GM23338 (cell line): ENCODE data around the gene MIER2. TPM values are rescaled to one million over a fixed set of nuclear protein-coding genes. Genes with fewer than 3 reads are reported as not detected.

Experiments used
- ATAC-seq: fragments of 200-7000 bp; cut with Tn5 transposase; 3 replicates; pipeline ENCODE4 v1.9.1; 2020
- DNase-seq: peaks from one replicate; pipeline ENCODE4 v3.0.0-alpha.2; 2015; ENCODE audit warnings: low spot score
- H2AFZ ChIP-seq: fragments of 200-600 bp; sonication (generic); 2 replicates; pipeline ENCODE4 v1.8.0; 2016; ENCODE audit warnings: antibody characterized with exemption, mild to moderate bottlenecking, moderate library complexity
- H3F3A ChIP-seq: fragments of 200-600 bp; sonication (generic); replicated peaks from 2 replicates; pipeline ENCODE4 v1.8.0; 2017; ENCODE audit warnings: antibody characterized with exemption, mixed run types, low read depth
- H3K27ac ChIP-seq: fragments of 200-600 bp; sonication (generic); 2 replicates; pipeline ENCODE4 v1.6.1; 2016; ENCODE audit warnings: low read depth
- H3K27me3 ChIP-seq: fragments of 200-600 bp; sonication (generic); 2 replicates; pipeline ENCODE4 v1.8.0; 2016; ENCODE audit warnings: mild to moderate bottlenecking, mixed run types, moderate library complexity; ENCODE audit not compliant: insufficient read depth
- H3K36me3 ChIP-seq: fragments of 200-600 bp; sonication (generic); 2 replicates; pipeline ENCODE4 v1.8.0; 2016; ENCODE audit warnings: mild to moderate bottlenecking; ENCODE audit not compliant: insufficient read depth
- H3K4me1 ChIP-seq: fragments of 200-600 bp; sonication (generic); 2 replicates; pipeline ENCODE4 v1.8.0; 2016; ENCODE audit warnings: mild to moderate bottlenecking, moderate library complexity; ENCODE audit not compliant: insufficient read depth
- H3K4me2 ChIP-seq: fragments of 200-600 bp; sonication (generic); 2 replicates; pipeline ENCODE4 v1.7.1; 2017; ENCODE audit warnings: mixed run types
- H3K4me3 ChIP-seq: fragments of 200-600 bp; sonication (generic); 2 replicates; pipeline ENCODE4 v1.6.1; 2016; ENCODE audit warnings: mixed run types
- H3K79me2 ChIP-seq: fragments of 200-600 bp; sonication (generic); replicated peaks from 2 replicates; pipeline ENCODE4 v1.8.0; 2017; ENCODE audit warnings: mild to moderate bottlenecking; ENCODE audit not compliant: insufficient read depth
- H3K9me2 ChIP-seq: fragments of 200-600 bp; sonication (generic); 2 replicates; pipeline ENCODE4 v1.8.0; 2017; ENCODE audit not compliant: insufficient read depth
- H4K20me1 ChIP-seq: fragments of 200-600 bp; sonication (generic); replicated peaks from 2 replicates; pipeline ENCODE4 v1.8.0; 2017; ENCODE audit warnings: mild to moderate bottlenecking; ENCODE audit not compliant: insufficient read depth
- H3K27ac Mint-ChIP-seq: 2 replicates; pipeline ENCODE4 v1.8.0; 2020; ENCODE audit warnings: inconsistent platforms, mild to moderate bottlenecking, moderate library complexity, mixed read lengths
- H3K27me3 Mint-ChIP-seq: 3 replicates; pipeline ENCODE4 v1.8.0; 2022; ENCODE audit warnings: low read depth, mild to moderate bottlenecking, moderate library complexity, mixed read lengths, inconsistent platforms; ENCODE audit not compliant: insufficient read depth, poor library complexity
- H3K36me3 Mint-ChIP-seq: 3 replicates; pipeline ENCODE4 v1.8.0; 2021; ENCODE audit warnings: low read depth, mild to moderate bottlenecking, inconsistent platforms, moderate library complexity, mixed read lengths
- H3K4me1 Mint-ChIP-seq: 3 replicates; pipeline ENCODE4 v1.8.0; 2020; ENCODE audit warnings: mild to moderate bottlenecking, inconsistent platforms, mixed read lengths
- H3K4me3 Mint-ChIP-seq: 3 replicates; pipeline ENCODE4 v1.8.0; 2021; ENCODE audit warnings: moderate library complexity, mild to moderate bottlenecking, inconsistent platforms, mixed read lengths
- H3K9me3 Mint-ChIP-seq: 3 replicates; pipeline ENCODE4 v1.8.0; 2020; ENCODE audit warnings: moderate library complexity, mild to moderate bottlenecking, inconsistent platforms, mixed read lengths
- CTCF ChIP-seq, 2 experiments: fragments of 200-600 bp in 1 of 2; sonication (generic) in 1 of 2; conservative IDR thresholded peaks; 2 replicates each; pipeline versions ENCODE4 v1.5.1 to v1.6.1; 2016 to 2017; ENCODE audit warnings: antibody characterized with exemption in 2 of 2, low read depth in 2 of 2, mild to moderate bottlenecking in 2 of 2, moderate library complexity in 1 of 2
- EZH2 ChIP-seq: fragments of 200-600 bp; sonication (generic); IDR thresholded peaks from one replicate; pipeline ENCODE4 v1.8.0; 2017; ENCODE audit warnings: antibody characterized with exemption, mild to moderate bottlenecking, low read depth; ENCODE audit not compliant: unreplicated experiment
- EZH2phosphoT487 ChIP-seq: fragments of 200-600 bp; sonication (generic); IDR thresholded peaks from one replicate; pipeline ENCODE4 v1.8.1; 2018; ENCODE audit warnings: antibody characterized with exemption; ENCODE audit not compliant: unreplicated experiment
- NANOG ChIP-seq: IDR thresholded peaks from 2 replicates; pipeline ENCODE4 v1.6.1; 2016; ENCODE audit warnings: antibody characterized with exemption, borderline replicate concordance
- POLR2AphosphoS5 ChIP-seq: IDR thresholded peaks from 2 replicates; pipeline ENCODE4 v1.6.1; 2016; ENCODE audit warnings: antibody characterized with exemption, low read depth
- ZNF114 ChIP-seq: fragments of 250-450 bp; sonication (Bioruptor Pico); IDR thresholded peaks from 2 replicates; pipeline ENCODE4 v1.5.0; 2020; ENCODE audit warnings: mild to moderate bottlenecking, moderate library complexity
- ZNF462 ChIP-seq: fragments of 250-450 bp; sonication (Bioruptor Pico); IDR thresholded peaks from 2 replicates; pipeline ENCODE4 v1.5.0; 2020; ENCODE audit warnings: mild to moderate bottlenecking, moderate library complexity
- polyA plus RNA-seq: library from polyadenylated mRNA; unstranded; fragments of >200 nt; fragmentation: Nextera tagmentation; extraction: Ambion mirVana; gene quantifications from 2 replicates; pipeline ENCODE4 v1.2.1, GENCODE V29; 2016
- total RNA-seq: library from RNA; depleted of rRNA; stranded (reverse); fragments of >200 nt; shearing (Covaris generic); gene quantifications from 2 replicates; pipeline ENCODE4 v1.2.3, GENCODE V29; 2014

Gene MIER2
- total and polyA plus RNA-seq, 2 experiments from 2014 or later, result 30.2 to 37.9 TPM

- H3K4me1 Mint-ChIP-seq, result peaks cover 33% of the 10 kb centered on the region
- H3K4me3 ChIP-seq, result no peak overlapping the region
- H3K27me3 Mint-ChIP-seq, result peaks cover 14% of the 10 kb centered on the region
- H3K79me2 ChIP-seq, result no peaks in the 10 kb centered on the region
- H3K27me3 ChIP-seq, result no peaks in the 10 kb centered on the region
- no peak overlapping the region for H3K27ac Mint-ChIP-seq
- H3K36me3 ChIP-seq, result no peaks in the 10 kb centered on the region; the same call in 1 of the 2 replicates
- H2AFZ ChIP-seq, result no peak overlapping the region
- no peak overlapping the region for H3K4me3 Mint-ChIP-seq
- H4K20me1 ChIP-seq, result no peaks in the 10 kb centered on the region
- ATAC-seq (peak; percentile 41), DNase-seq (peak; percentile 9)
- peaks cover 6% of the 10 kb centered on the region for H3K4me1 ChIP-seq
- H3K36me3 Mint-ChIP-seq, result peaks cover 52% of the 10 kb centered on the region
- TF ChIP-seq CTCF (conservative IDR thresholded peaks at IDR 0.05; ENCODE audit: low read depth in 2 of 2), result no peak
- no peak for TF ChIP-seq POLR2AphosphoS5
- TF ChIP-seq EZH2, result no peak
- TF ChIP-seq ZNF462, result no peak
- TF ChIP-seq NANOG, result no peak
- no peak for TF ChIP-seq EZH2phosphoT487
- TF ChIP-seq ZNF114 (CRISPR knock-in tag), result no peak
- H3K27ac ChIP-seq, result no peak overlapping the region
- H3K4me2 ChIP-seq, result no peak overlapping the region
- no peaks in the 10 kb centered on the region; the same call in 2 of the 3 replicates for H3K9me3 Mint-ChIP-seq
- H3K9me2 ChIP-seq, result no peaks in the 10 kb centered on the region
- H3F3A ChIP-seq, result no peaks in the 10 kb centered on the region
Measured at GRCh38 chr19:280541-281009, 64.0 kb downstream of the MIER2 start.
